Measurements from ENCODE around the gene SRP9. TPM values are rescaled to one million over a fixed set of nuclear protein-coding genes. Genes with fewer than 3 reads are reported as not detected.
"Not testable (repeated sequence)": the region's sequence is repeated elsewhere in the genome, so short reads cannot be mapped to it uniquely, and the experiment has no call there.

The SRP9 gene
- polyA plus RNA-seq, 2 donors: 129 to 158 TPM

- Histone ChIP-seq H3K4me3 (ENCODE audit: low read depth in 1 of 2, low read length in 2 of 2) (no peak overlapping the region), H3K36me3 (ENCODE audit: control insufficient read depth in 2 of 2, insufficient read depth in 2 of 2, low read length in 1 of 2) (no peaks in the 10 kb centered on the region), H3K27me3 (ENCODE audit: control insufficient read depth in 1 of 2, insufficient read depth in 2 of 2, low read length in 2 of 2) (no peaks in the 10 kb centered on the region), H3K9me3 (ENCODE audit: control insufficient read depth in 2 of 2, insufficient read depth in 1 of 2, low read depth in 1 of 2, low read length in 1 of 2) (no peaks in the 10 kb centered on the region), H3K27ac (ENCODE audit: low read depth in 2 of 2, low read length in 1 of 2) (peak overlapping the region in 1 of 2 donors; percentile 21), H3K4me1 (ENCODE audit: control insufficient read depth in 2 of 2, insufficient read depth in 2 of 2, low read length in 1 of 2) (no peaks in the 10 kb centered on the region)
- WGBS, 2 donors: 47 to 71% methylated on average over 10 of the region's 10 CpGs
Observed at GRCh38 chr1:225754940-225755641, 22.5 kb upstream of the SRP9 start.

- H3K27ac ChIP-seq (ENCODE audit: low read depth in 2 of 2, low read length in 1 of 2): peak overlapping the region; percentile 21 to 36
Observed at GRCh38 chr1:225755671-225756319, 21.8 kb upstream of the SRP9 start.

GRCh38 chr1:225757927-225758656 lies 19.5 kb upstream of the SRP9 start:
- H3K36me3 ChIP-seq (ENCODE audit: control insufficient read depth in 2 of 2, insufficient read depth in 2 of 2, low read length in 1 of 2): no peaks in the 10 kb centered on the region
- H3K9me3 ChIP-seq (ENCODE audit: control insufficient read depth in 2 of 2, insufficient read depth in 1 of 2, low read depth in 1 of 2, low read length in 1 of 2): no peaks in the 10 kb centered on the region
- H3K27ac ChIP-seq (ENCODE audit: low read depth in 2 of 2, low read length in 1 of 2): no peak overlapping the region
- H3K27me3 ChIP-seq (ENCODE audit: control insufficient read depth in 1 of 2, insufficient read depth in 2 of 2, low read length in 2 of 2): no peaks in the 10 kb centered on the region
- 66 to 70% methylated on average over 10 of the region's 10 CpGs for whole genome bisulfite sequencing, 2 donors
- H3K4me3 ChIP-seq (ENCODE audit: low read depth in 1 of 2, low read length in 2 of 2): no peak overlapping the region
- H3K4me1 ChIP-seq (ENCODE audit: control insufficient read depth in 2 of 2, insufficient read depth in 2 of 2, low read length in 1 of 2): no peaks in the 10 kb centered on the region

More at GRCh38 chr1:225755671-225756319, 21.8 kb upstream of the SRP9 start:
- H3K4me1 ChIP-seq (ENCODE audit: control insufficient read depth in 2 of 2, insufficient read depth in 2 of 2, low read length in 1 of 2): no peaks in the 10 kb centered on the region
- H3K4me3 ChIP-seq (ENCODE audit: low read depth in 1 of 2, low read length in 2 of 2): no peak overlapping the region
- H3K27me3 ChIP-seq (ENCODE audit: control insufficient read depth in 1 of 2, insufficient read depth in 2 of 2, low read length in 2 of 2): no peaks in the 10 kb centered on the region
- H3K36me3 ChIP-seq (ENCODE audit: control insufficient read depth in 2 of 2, insufficient read depth in 2 of 2, low read length in 1 of 2): no peaks in the 10 kb centered on the region
- H3K9me3 ChIP-seq (ENCODE audit: control insufficient read depth in 2 of 2, insufficient read depth in 1 of 2, low read depth in 1 of 2, low read length in 1 of 2): no peaks in the 10 kb centered on the region
- WGBS, 2 donors: 68 to 80% methylated on average over 9 of the region's 9 CpGs

DNA sequence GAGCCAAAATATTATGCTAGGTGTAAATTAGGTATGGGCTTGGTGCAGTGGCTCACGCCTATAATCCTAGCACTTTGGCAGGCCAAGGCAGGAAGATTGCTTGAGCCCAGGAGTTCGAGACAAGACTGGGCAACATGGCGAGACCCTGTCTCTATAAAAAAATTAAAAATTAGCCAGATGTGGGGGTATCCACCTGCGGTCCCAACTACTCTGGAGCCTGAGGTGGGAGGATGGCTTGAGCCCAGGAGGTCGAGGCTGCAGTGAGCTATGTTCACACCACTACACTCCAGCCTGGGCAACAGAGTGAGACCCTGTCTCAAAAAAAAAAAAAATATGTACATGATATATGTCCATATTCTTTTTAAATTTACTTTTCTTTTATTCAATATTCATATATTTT lies 17.7 kb upstream of the SRP9 start:
- H3K4me1 ChIP-seq (ENCODE audit: control insufficient read depth in 2 of 2, insufficient read depth in 2 of 2, low read length in 1 of 2); H3K27me3 ChIP-seq (ENCODE audit: control insufficient read depth in 1 of 2, insufficient read depth in 2 of 2, low read length in 2 of 2); H3K36me3 ChIP-seq (ENCODE audit: control insufficient read depth in 2 of 2, insufficient read depth in 2 of 2, low read length in 1 of 2); H3K27ac ChIP-seq (ENCODE audit: low read depth in 2 of 2, low read length in 1 of 2); H3K9me3 ChIP-seq (ENCODE audit: control insufficient read depth in 2 of 2, insufficient read depth in 1 of 2, low read depth in 1 of 2, low read length in 1 of 2); H3K4me3 ChIP-seq (ENCODE audit: low read depth in 1 of 2, low read length in 2 of 2): not testable (repeated sequence)
- WGBS, 2 donors: 92% methylated on average over 5 of the region's 5 CpGs

DNA sequence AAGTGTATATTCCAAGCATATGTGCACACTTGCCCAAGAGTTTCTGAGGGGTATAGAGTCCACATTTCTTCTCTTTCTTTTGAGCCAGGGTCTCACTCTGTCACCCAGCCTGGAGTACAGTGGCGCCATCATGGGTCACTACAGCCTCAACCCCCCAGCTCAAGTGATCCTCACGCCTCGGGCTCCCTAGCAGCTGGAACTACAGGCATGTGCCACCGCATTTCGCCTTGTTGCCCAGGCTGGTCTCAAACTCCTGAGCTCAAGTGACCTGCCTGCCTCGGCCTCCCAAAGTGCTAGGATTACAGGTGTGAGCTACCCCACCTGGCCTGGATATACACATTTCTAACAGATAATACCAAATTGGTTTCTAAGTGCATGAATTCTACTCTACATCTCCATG lies 17.1 kb upstream of the SRP9 start:
- no peak overlapping the region for H3K27ac ChIP-seq (ENCODE audit: low read depth in 2 of 2, low read length in 1 of 2)
- no peak overlapping the region for H3K4me3 ChIP-seq (ENCODE audit: low read depth in 1 of 2, low read length in 2 of 2)
- H3K4me1 ChIP-seq (ENCODE audit: control insufficient read depth in 2 of 2, insufficient read depth in 2 of 2, low read length in 1 of 2): no peaks in the 10 kb centered on the region
- H3K9me3 ChIP-seq (ENCODE audit: control insufficient read depth in 2 of 2, insufficient read depth in 1 of 2, low read depth in 1 of 2, low read length in 1 of 2): no peaks in the 10 kb centered on the region
- H3K27me3 ChIP-seq (ENCODE audit: control insufficient read depth in 1 of 2, insufficient read depth in 2 of 2, low read length in 2 of 2): no peaks in the 10 kb centered on the region
- H3K36me3 ChIP-seq (ENCODE audit: control insufficient read depth in 2 of 2, insufficient read depth in 2 of 2, low read length in 1 of 2): no peaks in the 10 kb centered on the region
- WGBS, 2 donors: 93 to 95% methylated on average over 6 of the region's 6 CpGs

GRCh38 chr1:225761395-225761794 lies 16.2 kb upstream of the SRP9 start:
- H3K27ac ChIP-seq (ENCODE audit: low read depth in 2 of 2, low read length in 1 of 2); H3K36me3 ChIP-seq (ENCODE audit: control insufficient read depth in 2 of 2, insufficient read depth in 2 of 2, low read length in 1 of 2); H3K9me3 ChIP-seq (ENCODE audit: control insufficient read depth in 2 of 2, insufficient read depth in 1 of 2, low read depth in 1 of 2, low read length in 1 of 2); H3K4me1 ChIP-seq (ENCODE audit: control insufficient read depth in 2 of 2, insufficient read depth in 2 of 2, low read length in 1 of 2); H3K4me3 ChIP-seq (ENCODE audit: low read depth in 1 of 2, low read length in 2 of 2); H3K27me3 ChIP-seq (ENCODE audit: control insufficient read depth in 1 of 2, insufficient read depth in 2 of 2, low read length in 2 of 2): not testable (repeated sequence)
- 89 to 93% methylated on average over 6 of the region's 6 CpGs for WGBS, 2 donors

GRCh38 chr1:225762002-225762441 lies 15.6 kb upstream of the SRP9 start:
- Histone ChIP-seq H3K27me3 (ENCODE audit: control insufficient read depth in 1 of 2, insufficient read depth in 2 of 2, low read length in 2 of 2) (no peaks in the 10 kb centered on the region), H3K4me3 (ENCODE audit: low read depth in 1 of 2, low read length in 2 of 2) (no peak overlapping the region), H3K36me3 (ENCODE audit: control insufficient read depth in 2 of 2, insufficient read depth in 2 of 2, low read length in 1 of 2) (no peaks in the 10 kb centered on the region), H3K9me3 (ENCODE audit: control insufficient read depth in 2 of 2, insufficient read depth in 1 of 2, low read depth in 1 of 2, low read length in 1 of 2) (no peaks in the 10 kb centered on the region), H3K4me1 (ENCODE audit: control insufficient read depth in 2 of 2, insufficient read depth in 2 of 2, low read length in 1 of 2) (peaks cover 3 to 4% of the 10 kb centered on the region in 2 donors), H3K27ac (ENCODE audit: low read depth in 2 of 2, low read length in 1 of 2) (no peak overlapping the region)
- 84 to 85% methylated on average over 5 of the region's 5 CpGs for WGBS, 2 donors

GRCh38 chr1:225762444-225762843 lies 15.2 kb upstream of the SRP9 start:
- Histone ChIP-seq H3K27ac (ENCODE audit: low read depth in 2 of 2, low read length in 1 of 2) (no peak overlapping the region), H3K4me3 (ENCODE audit: low read depth in 1 of 2, low read length in 2 of 2) (no peak overlapping the region), H3K36me3 (ENCODE audit: control insufficient read depth in 2 of 2, insufficient read depth in 2 of 2, low read length in 1 of 2) (no peaks in the 10 kb centered on the region), H3K27me3 (ENCODE audit: control insufficient read depth in 1 of 2, insufficient read depth in 2 of 2, low read length in 2 of 2) (no peaks in the 10 kb centered on the region), H3K9me3 (ENCODE audit: control insufficient read depth in 2 of 2, insufficient read depth in 1 of 2, low read depth in 1 of 2, low read length in 1 of 2) (no peaks in the 10 kb centered on the region), H3K4me1 (ENCODE audit: control insufficient read depth in 2 of 2, insufficient read depth in 2 of 2, low read length in 1 of 2) (peaks cover 4 to 6% of the 10 kb centered on the region in 2 donors)
- 64 to 68% methylated on average over 5 of the region's 5 CpGs for WGBS, 2 donors

GRCh38 chr1:225763716-225764548 lies 13.7 kb upstream of the SRP9 start:
- no peaks in the 10 kb centered on the region for H3K36me3 ChIP-seq (ENCODE audit: control insufficient read depth in 2 of 2, insufficient read depth in 2 of 2, low read length in 1 of 2)
- peak overlapping the region in 1 of 2 donors; percentile 6 for H3K27ac ChIP-seq (ENCODE audit: low read depth in 2 of 2, low read length in 1 of 2)
- no peaks in the 10 kb centered on the region for H3K27me3 ChIP-seq (ENCODE audit: control insufficient read depth in 1 of 2, insufficient read depth in 2 of 2, low read length in 2 of 2)
- peaks cover 8 to 11% of the 10 kb centered on the region in 2 donors for H3K4me1 ChIP-seq (ENCODE audit: control insufficient read depth in 2 of 2, insufficient read depth in 2 of 2, low read length in 1 of 2)
- WGBS, 2 donors: 46 to 51% methylated on average over 9 of the region's 9 CpGs
- H3K9me3 ChIP-seq (ENCODE audit: control insufficient read depth in 2 of 2, insufficient read depth in 1 of 2, low read depth in 1 of 2, low read length in 1 of 2): no peaks in the 10 kb centered on the region
- no peak overlapping the region for H3K4me3 ChIP-seq (ENCODE audit: low read depth in 1 of 2, low read length in 2 of 2)
